NCI-H1930 (cell line): ENCODE data around the gene TLR5.

ENCODE experiments used
- DNase-seq, 2 experiments: peaks; one replicate each; lab custom pipeline; 2025; lab: John Stamatoyannopoulos, UW

Gene TLR5

DNA sequence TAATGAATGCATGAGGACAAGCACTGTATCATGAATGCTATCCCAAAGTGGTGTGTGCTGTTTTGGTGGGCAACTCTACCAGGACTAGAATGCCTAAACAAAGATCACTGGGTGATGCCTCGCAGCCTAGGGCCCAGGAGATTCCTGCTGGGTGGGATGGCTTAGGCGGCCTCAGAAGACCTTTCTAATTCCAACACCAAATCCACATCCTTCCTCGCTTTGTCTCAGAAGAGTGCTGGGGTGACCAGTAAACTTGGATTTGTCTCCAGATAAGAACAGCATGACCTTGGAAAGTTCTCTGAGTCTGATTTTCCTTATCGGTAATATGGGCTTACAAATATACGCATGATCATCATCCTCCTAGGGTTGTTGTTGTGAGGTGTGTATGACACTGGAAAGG is 76.6 kb downstream of the TLR5 start:
- no peak for DNase-seq

DNA sequence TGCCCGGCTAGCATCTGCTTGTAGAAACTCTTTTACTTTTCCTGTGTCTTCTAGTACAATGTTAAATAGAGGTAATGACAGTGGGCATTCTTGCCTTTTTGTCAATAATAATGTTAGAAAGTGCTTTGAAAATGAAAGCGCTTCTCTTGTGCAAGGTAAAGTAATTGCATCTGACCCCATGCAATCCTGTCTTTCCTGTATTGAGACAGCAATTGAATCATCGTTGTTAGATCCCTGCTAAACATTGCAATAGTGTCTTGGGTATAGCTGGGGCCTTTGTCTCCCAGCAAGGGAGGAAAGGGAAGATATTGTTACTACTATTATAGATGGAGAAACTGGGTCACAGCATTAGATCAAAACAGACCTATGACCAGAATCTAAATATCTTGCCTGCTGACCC is 80.9 kb downstream of the TLR5 start:
- DNase-seq, result no peak

DNA sequence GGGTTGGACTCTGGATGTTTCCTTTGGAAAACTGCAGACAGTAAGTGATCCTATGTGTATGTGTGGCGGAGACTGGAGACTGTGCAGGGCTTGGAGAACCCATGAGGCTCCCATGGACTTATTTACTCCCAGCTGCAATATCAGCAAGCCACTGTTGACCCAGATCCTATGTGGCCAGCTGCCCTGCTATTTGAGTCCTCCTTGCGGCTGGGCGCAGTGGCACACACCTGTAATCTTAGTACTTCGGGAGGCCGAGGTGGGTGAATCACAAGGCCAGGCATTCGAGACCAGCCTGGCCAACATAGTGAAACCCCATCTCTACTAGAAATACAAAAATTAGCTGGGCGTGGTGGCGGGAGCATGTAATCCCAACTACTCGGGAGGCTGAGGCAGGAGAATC is 83.5 kb downstream of the TLR5 start:
- no peak for DNase-seq
